HG02840 (cell line): ENCODE results near the gene HELLS.
A peak's percentile ranks its signal among the peaks of the same experiment; 100 is the strongest.
"Not testable (repeated sequence)": the region's sequence is repeated elsewhere in the genome, so short reads cannot be mapped to it uniquely, and the experiment has no call there.

Source experiments
- ATAC-seq: cut with Tn5 transposase; IDR thresholded peaks from one replicate; pipeline ENCODE4 v1.9.1; 2021; ENCODE audit warnings: mild to moderate bottlenecking, moderate library complexity, moderate number of reproducible peaks; ENCODE audit not compliant: unreplicated experiment, low FRiP score

HELLS gene

GRCh38 chr10:94602729-94603515 lies 57.3 kb downstream of the HELLS start:
- no peak for ATAC-seq

- peak; percentile 73 for ATAC-seq
Measured at GRCh38 chr10:94607111-94607510, 61.5 kb downstream of the HELLS start.

GRCh38 chr10:94608559-94608958 lies 63.0 kb downstream of the HELLS start:
- ATAC-seq, result no peak

GRCh38 chr10:94614558-94614957 lies 69.0 kb downstream of the HELLS start:
- no peak for ATAC-seq

GRCh38 chr10:94617389-94617944 lies 71.9 kb downstream of the HELLS start:
- ATAC-seq, result no peak

GRCh38 chr10:94622666-94623205 lies 77.1 kb downstream of the HELLS start:
- no peak for ATAC-seq

GRCh38 chr10:94623572-94623971 lies 78.0 kb downstream of the HELLS start:
- no peak for ATAC-seq

- ATAC-seq, result no peak
Measured at GRCh38 chr10:94626476-94626875, 80.9 kb downstream of the HELLS start.

- no peak for ATAC-seq
Measured at GRCh38 chr10:94627511-94627910, 81.9 kb downstream of the HELLS start.

- ATAC-seq, result no peak
Measured at GRCh38 chr10:94630017-94630688, 84.6 kb downstream of the HELLS start.

- ATAC-seq, result no peak
Measured at GRCh38 chr10:94631077-94631875, 85.7 kb downstream of the HELLS start.

GRCh38 chr10:94632954-94633353 lies 87.4 kb downstream of the HELLS start:
- no peak for ATAC-seq

- ATAC-seq, result not testable (repeated sequence)
Measured at GRCh38 chr10:94638097-94638496, 92.5 kb downstream of the HELLS start.

GRCh38 chr10:94639902-94640301 lies 94.3 kb downstream of the HELLS start:
- ATAC-seq, result no peak

- no peak for ATAC-seq
Measured at GRCh38 chr10:94640562-94640961, 95.0 kb downstream of the HELLS start.

- ATAC-seq, result no peak
Measured at GRCh38 chr10:94641480-94641879, 95.9 kb downstream of the HELLS start.

GRCh38 chr10:94644352-94644751 lies 98.8 kb downstream of the HELLS start:
- no peak for ATAC-seq

- ATAC-seq, result peak; percentile 62
Measured at GRCh38 chr10:94645285-94645684, 99.7 kb downstream of the HELLS start.
